GM23338 (cell line): Measurements from ENCODE around the gene ATAD2B. TPM values are rescaled to one million over a fixed set of nuclear protein-coding genes. Genes with fewer than 3 reads are reported as not detected.

Experiments
- ATAC-seq: fragments of 200-7000 bp; cut with Tn5 transposase; 3 replicates; pipeline ENCODE4 v1.9.1; 2020
- DNase-seq: peaks from one replicate; pipeline ENCODE4 v3.0.0-alpha.2; 2015; ENCODE audit warnings: low spot score
- H2AFZ ChIP-seq: fragments of 200-600 bp; sonication (generic); 2 replicates; pipeline ENCODE4 v1.8.0; 2016; ENCODE audit warnings: antibody characterized with exemption, mild to moderate bottlenecking, moderate library complexity
- H3F3A ChIP-seq: fragments of 200-600 bp; sonication (generic); replicated peaks from 2 replicates; pipeline ENCODE4 v1.8.0; 2017; ENCODE audit warnings: antibody characterized with exemption, mixed run types, low read depth
- H3K27ac ChIP-seq: fragments of 200-600 bp; sonication (generic); 2 replicates; pipeline ENCODE4 v1.6.1; 2016; ENCODE audit warnings: low read depth
- H3K27me3 ChIP-seq: fragments of 200-600 bp; sonication (generic); 2 replicates; pipeline ENCODE4 v1.8.0; 2016; ENCODE audit warnings: mild to moderate bottlenecking, mixed run types, moderate library complexity; ENCODE audit not compliant: insufficient read depth
- H3K36me3 ChIP-seq: fragments of 200-600 bp; sonication (generic); 2 replicates; pipeline ENCODE4 v1.8.0; 2016; ENCODE audit warnings: mild to moderate bottlenecking; ENCODE audit not compliant: insufficient read depth
- H3K4me1 ChIP-seq: fragments of 200-600 bp; sonication (generic); 2 replicates; pipeline ENCODE4 v1.8.0; 2016; ENCODE audit warnings: mild to moderate bottlenecking, moderate library complexity; ENCODE audit not compliant: insufficient read depth
- H3K4me2 ChIP-seq: fragments of 200-600 bp; sonication (generic); 2 replicates; pipeline ENCODE4 v1.7.1; 2017; ENCODE audit warnings: mixed run types
- H3K4me3 ChIP-seq: fragments of 200-600 bp; sonication (generic); 2 replicates; pipeline ENCODE4 v1.6.1; 2016; ENCODE audit warnings: mixed run types
- H3K79me2 ChIP-seq: fragments of 200-600 bp; sonication (generic); replicated peaks from 2 replicates; pipeline ENCODE4 v1.8.0; 2017; ENCODE audit warnings: mild to moderate bottlenecking; ENCODE audit not compliant: insufficient read depth
- H3K9me2 ChIP-seq: fragments of 200-600 bp; sonication (generic); 2 replicates; pipeline ENCODE4 v1.8.0; 2017; ENCODE audit not compliant: insufficient read depth
- H4K20me1 ChIP-seq: fragments of 200-600 bp; sonication (generic); replicated peaks from 2 replicates; pipeline ENCODE4 v1.8.0; 2017; ENCODE audit warnings: mild to moderate bottlenecking; ENCODE audit not compliant: insufficient read depth
- H3K27ac Mint-ChIP-seq: 2 replicates; pipeline ENCODE4 v1.8.0; 2020; ENCODE audit warnings: inconsistent platforms, mild to moderate bottlenecking, moderate library complexity, mixed read lengths
- H3K27me3 Mint-ChIP-seq: 3 replicates; pipeline ENCODE4 v1.8.0; 2022; ENCODE audit warnings: low read depth, mild to moderate bottlenecking, moderate library complexity, mixed read lengths, inconsistent platforms; ENCODE audit not compliant: insufficient read depth, poor library complexity
- H3K36me3 Mint-ChIP-seq: 3 replicates; pipeline ENCODE4 v1.8.0; 2021; ENCODE audit warnings: low read depth, mild to moderate bottlenecking, inconsistent platforms, moderate library complexity, mixed read lengths
- H3K4me1 Mint-ChIP-seq: 3 replicates; pipeline ENCODE4 v1.8.0; 2020; ENCODE audit warnings: mild to moderate bottlenecking, inconsistent platforms, mixed read lengths
- H3K4me3 Mint-ChIP-seq: 3 replicates; pipeline ENCODE4 v1.8.0; 2021; ENCODE audit warnings: moderate library complexity, mild to moderate bottlenecking, inconsistent platforms, mixed read lengths
- H3K9me3 Mint-ChIP-seq: 3 replicates; pipeline ENCODE4 v1.8.0; 2020; ENCODE audit warnings: moderate library complexity, mild to moderate bottlenecking, inconsistent platforms, mixed read lengths
- EZH2 ChIP-seq: fragments of 200-600 bp; sonication (generic); IDR thresholded peaks from one replicate; pipeline ENCODE4 v1.8.0; 2017; ENCODE audit warnings: antibody characterized with exemption, mild to moderate bottlenecking, low read depth; ENCODE audit not compliant: unreplicated experiment
- EZH2phosphoT487 ChIP-seq: fragments of 200-600 bp; sonication (generic); IDR thresholded peaks from one replicate; pipeline ENCODE4 v1.8.1; 2018; ENCODE audit warnings: antibody characterized with exemption; ENCODE audit not compliant: unreplicated experiment
- polyA plus RNA-seq: library from polyadenylated mRNA; unstranded; fragments of >200 nt; fragmentation: Nextera tagmentation; extraction: Ambion mirVana; gene quantifications from 2 replicates; pipeline ENCODE4 v1.2.1, GENCODE V29; 2016
- total RNA-seq: library from RNA; depleted of rRNA; stranded (reverse); fragments of >200 nt; shearing (Covaris generic); gene quantifications from 2 replicates; pipeline ENCODE4 v1.2.3, GENCODE V29; 2014
- TF ChIP-seq, protein P1 (sequence below): fragments of 250-450 bp; sonication (Bioruptor Pico); IDR thresholded peaks from 2 replicates; pipeline ENCODE4 v1.5.0; 2020; ENCODE audit warnings: mild to moderate bottlenecking, moderate library complexity

ATAD2B gene
- total and polyA plus RNA-seq, 2 experiments from 2014 or later, result 12.4 to 19.3 TPM

- TF ChIP-seq, protein P1, sequence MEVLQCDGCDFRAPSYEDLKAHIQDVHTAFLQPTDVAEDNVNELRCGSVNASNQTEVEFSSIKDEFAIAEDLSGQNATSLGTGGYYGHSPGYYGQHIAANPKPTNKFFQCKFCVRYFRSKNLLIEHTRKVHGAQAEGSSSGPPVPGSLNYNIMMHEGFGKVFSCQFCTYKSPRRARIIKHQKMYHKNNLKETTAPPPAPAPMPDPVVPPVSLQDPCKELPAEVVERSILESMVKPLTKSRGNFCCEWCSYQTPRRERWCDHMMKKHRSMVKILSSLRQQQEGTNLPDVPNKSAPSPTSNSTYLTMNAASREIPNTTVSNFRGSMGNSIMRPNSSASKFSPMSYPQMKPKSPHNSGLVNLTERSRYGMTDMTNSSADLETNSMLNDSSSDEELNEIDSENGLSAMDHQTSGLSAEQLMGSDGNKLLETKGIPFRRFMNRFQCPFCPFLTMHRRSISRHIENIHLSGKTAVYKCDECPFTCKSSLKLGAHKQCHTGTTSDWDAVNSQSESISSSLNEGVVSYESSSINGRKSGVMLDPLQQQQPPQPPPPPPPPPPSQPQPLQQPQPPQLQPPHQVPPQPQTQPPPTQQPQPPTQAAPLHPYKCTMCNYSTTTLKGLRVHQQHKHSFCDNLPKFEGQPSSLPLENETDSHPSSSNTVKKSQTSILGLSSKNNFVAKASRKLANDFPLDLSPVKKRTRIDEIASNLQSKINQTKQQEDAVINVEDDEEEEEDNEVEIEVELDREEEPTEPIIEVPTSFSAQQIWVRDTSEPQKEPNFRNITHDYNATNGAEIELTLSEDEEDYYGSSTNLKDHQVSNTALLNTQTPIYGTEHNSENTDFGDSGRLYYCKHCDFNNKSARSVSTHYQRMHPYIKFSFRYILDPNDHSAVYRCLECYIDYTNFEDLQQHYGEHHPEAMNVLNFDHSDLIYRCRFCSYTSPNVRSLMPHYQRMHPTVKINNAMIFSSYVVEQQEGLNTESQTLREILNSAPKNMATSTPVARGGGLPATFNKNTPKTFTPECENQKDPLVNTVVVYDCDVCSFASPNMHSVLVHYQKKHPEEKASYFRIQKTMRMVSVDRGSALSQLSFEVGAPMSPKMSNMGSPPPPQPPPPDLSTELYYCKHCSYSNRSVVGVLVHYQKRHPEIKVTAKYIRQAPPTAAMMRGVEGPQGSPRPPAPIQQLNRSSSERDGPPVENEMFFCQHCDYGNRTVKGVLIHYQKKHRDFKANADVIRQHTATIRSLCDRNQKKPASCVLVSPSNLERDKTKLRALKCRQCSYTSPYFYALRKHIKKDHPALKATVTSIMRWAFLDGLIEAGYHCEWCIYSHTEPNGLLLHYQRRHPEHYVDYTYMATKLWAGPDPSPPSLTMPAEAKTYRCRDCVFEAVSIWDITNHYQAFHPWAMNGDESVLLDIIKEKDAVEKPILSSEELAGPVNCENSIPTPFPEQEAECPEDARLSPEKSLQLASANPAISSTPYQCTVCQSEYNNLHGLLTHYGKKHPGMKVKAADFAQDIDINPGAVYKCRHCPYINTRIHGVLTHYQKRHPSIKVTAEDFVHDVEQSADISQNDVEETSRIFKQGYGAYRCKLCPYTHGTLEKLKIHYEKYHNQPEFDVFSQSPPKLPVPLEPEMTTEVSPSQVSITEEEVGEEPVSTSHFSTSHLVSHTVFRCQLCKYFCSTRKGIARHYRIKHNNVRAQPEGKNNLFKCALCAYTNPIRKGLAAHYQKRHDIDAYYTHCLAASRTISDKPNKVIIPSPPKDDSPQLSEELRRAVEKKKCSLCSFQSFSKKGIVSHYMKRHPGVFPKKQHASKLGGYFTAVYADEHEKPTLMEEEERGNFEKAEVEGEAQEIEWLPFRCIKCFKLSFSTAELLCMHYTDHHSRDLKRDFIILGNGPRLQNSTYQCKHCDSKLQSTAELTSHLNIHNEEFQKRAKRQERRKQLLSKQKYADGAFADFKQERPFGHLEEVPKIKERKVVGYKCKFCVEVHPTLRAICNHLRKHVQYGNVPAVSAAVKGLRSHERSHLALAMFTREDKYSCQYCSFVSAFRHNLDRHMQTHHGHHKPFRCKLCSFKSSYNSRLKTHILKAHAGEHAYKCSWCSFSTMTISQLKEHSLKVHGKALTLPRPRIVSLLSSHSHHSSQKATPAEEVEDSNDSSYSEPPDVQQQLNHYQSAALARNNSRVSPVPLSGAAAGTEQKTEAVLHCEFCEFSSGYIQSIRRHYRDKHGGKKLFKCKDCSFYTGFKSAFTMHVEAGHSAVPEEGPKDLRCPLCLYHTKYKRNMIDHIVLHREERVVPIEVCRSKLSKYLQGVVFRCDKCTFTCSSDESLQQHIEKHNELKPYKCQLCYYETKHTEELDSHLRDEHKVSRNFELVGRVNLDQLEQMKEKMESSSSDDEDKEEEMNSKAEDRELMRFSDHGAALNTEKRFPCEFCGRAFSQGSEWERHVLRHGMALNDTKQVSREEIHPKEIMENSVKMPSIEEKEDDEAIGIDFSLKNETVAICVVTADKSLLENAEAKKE (CRISPR knock-in tag), result no peak
- no peak for TF ChIP-seq EZH2phosphoT487
Observed at GRCh38 chr2:23699580-23699925, 227.4 kb downstream of the ATAD2B start (continued).

DNA sequence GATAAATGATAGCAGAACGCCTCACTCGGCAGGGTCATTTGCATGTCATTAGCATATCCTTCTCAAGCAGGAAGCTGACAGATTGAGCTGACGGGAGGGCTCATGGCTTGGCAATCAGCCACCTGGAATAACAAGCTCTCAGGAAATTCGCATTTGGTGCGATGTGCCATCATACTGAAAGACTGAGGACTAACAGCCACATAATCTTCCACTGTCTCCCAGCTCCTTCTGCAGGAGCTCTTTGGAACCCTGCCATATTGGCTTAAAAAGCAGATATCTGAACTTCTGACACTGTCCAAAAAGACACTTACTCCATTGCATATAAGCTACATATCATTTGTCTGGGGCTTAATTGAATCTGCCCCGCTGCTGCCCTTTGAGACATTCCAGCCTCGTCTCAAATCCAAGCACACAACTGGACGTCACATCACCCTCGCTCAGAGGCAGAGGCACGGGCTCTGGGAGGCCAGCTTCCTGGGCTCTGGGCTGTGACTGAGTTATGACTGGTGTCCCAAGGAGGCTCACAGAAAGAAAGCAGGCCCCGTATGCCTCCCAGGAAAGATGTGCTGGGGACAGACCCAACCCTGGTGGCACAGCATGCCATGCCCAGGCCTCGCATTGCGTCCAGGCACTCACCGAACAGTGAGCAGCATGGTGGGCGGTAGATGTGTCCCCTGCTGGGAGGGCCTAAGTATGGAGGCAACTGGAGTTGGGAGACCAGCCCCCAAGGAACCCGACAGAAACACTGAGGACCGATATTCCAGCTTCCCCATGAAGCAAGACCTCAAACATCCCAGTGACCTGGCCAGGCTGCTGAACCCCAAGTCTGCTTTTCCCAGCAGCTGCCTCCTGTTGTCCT, 228.0 kb downstream of the ATAD2B start:
- Histone ChIP-seq H3K27ac (no peak overlapping the region), H3K9me2 (peaks cover 3% of the 10 kb centered on the region; the same call in 1 of the 2 replicates), H3K36me3 (no peaks in the 10 kb centered on the region), H3K4me3 (no peak overlapping the region), H3F3A (no peaks in the 10 kb centered on the region), H3K79me2 (no peaks in the 10 kb centered on the region), H3K4me2 (no peak overlapping the region), H3K4me1 (no peaks in the 10 kb centered on the region), H2AFZ (no peak overlapping the region), H4K20me1 (no peaks in the 10 kb centered on the region), H3K27me3 (no peaks in the 10 kb centered on the region)
- H3K27ac Mint-ChIP-seq, result no peak overlapping the region
- peaks cover 23% of the 10 kb centered on the region for H3K36me3 Mint-ChIP-seq
- peak; percentile 20; the same call in 2 of the 3 replicates for ATAC-seq
- peaks cover 17% of the 10 kb centered on the region for H3K4me1 Mint-ChIP-seq
- H3K27me3 Mint-ChIP-seq, result peaks cover 14% of the 10 kb centered on the region
- DNase-seq, result peak; percentile 52
- H3K9me3 Mint-ChIP-seq, result peaks cover 3% of the 10 kb centered on the region; the same call in 1 of the 3 replicates
- no peak overlapping the region for H3K4me3 Mint-ChIP-seq
- no peak for TF ChIP-seq EZH2phosphoT487
- TF ChIP-seq EZH2, result no peak
- TF ChIP-seq, protein P1 (CRISPR knock-in tag), result no peak
